Left renal pelvis (tissue), 4 donors: ENCODE results near the gene LIF. TPM values are rescaled to one million over a fixed set of nuclear protein-coding genes. Genes with fewer than 3 reads are reported as not detected.

Experiments
- DNase-seq, 4 donors: peaks; one replicate each; pipeline ENCODE4 v3.0.0-alpha.2; 2013; ENCODE audit warnings: low read depth in 4 of 4, low spot score in 3 of 4
- polyA plus RNA-seq, 4 donors: library from polyadenylated mRNA; unstranded; fragments of 120-200 nt; gene quantifications; one replicate each; pipeline ENCODE4 v1.2.1, GENCODE V29; 2013; ENCODE audit not compliant: insufficient read length in 4 of 4

Gene LIF
- polyA plus RNA-seq, 4 donors = 1.6 to 2.3 (median 1.8) TPM

GRCh38 chr22:30195245-30196140 lies 51.1 kb downstream of the LIF start:
- DNase-seq = no peak

GRCh38 chr22:30193031-30193775 lies 53.4 kb downstream of the LIF start:
- DNase-seq = no peak

- no peak for DNase-seq
These were observed 54.1 kb downstream of the LIF start for GRCh38 chr22:30192427-30192826.

- DNase-seq = no peak
These were observed 55.4 kb downstream of the LIF start for GRCh38 chr22:30191040-30191701.

- no peak for DNase-seq
These were observed 56.0 kb downstream of the LIF start for GRCh38 chr22:30190574-30190973.

Other genes with a start within 250 kb of the LIF start
- not detected for gene HORMAD2, start 166.3 kb downstream of the LIF start, polyA plus RNA-seq
- 1 to 10 TPM in 1 of 4 donors, under 1 TPM in 1, not detected in 2; 0.20 to 2.3 TPM for gene OSM, start 20.1 kb upstream of the LIF start, polyA plus RNA-seq
- gene CASTOR1, start 42.7 kb upstream of the LIF start, polyA plus RNA-seq = 10 to 100 TPM in 3 of 4 donors, 1 to 10 TPM in 1; 9.0 to 14.4 (median 11.9) TPM
- gene TBC1D10A, start 80.2 kb upstream of the LIF start, polyA plus RNA-seq = 10 to 100 TPM; 12.1 to 19.9 (median 12.8) TPM
- gene SF3A1, start 110.1 kb upstream of the LIF start, polyA plus RNA-seq = 100 to 1,000 TPM; 133 to 155 (median 150) TPM
- 1 to 10 TPM; 1.9 to 7.8 (median 5.0) TPM for gene CCDC157, start 110.2 kb upstream of the LIF start, polyA plus RNA-seq
- 10 to 100 TPM; 17.2 to 27.9 (median 21.2) TPM for gene RNF215, start 140.7 kb upstream of the LIF start, polyA plus RNA-seq
- gene SEC14L2, start 150.3 kb upstream of the LIF start, polyA plus RNA-seq = 1 to 10 TPM; 4.3 to 8.1 (median 5.9) TPM
- 10 to 100 TPM in 1 of 4 donors, 1 to 10 TPM in 3; 2.4 to 12.0 (median 8.4) TPM for gene MTFP1, start 179.0 kb upstream of the LIF start, polyA plus RNA-seq
- gene SEC14L3, start 225.3 kb upstream of the LIF start, polyA plus RNA-seq = under 1 TPM in 2 of 4 donors, not detected in 2; 0.07 to 0.09 TPM